OCI-LY1 (cell line): Measurements from ENCODE around the gene N4BP3.

Experiments
- H2AFZ ChIP-seq: fragments of 200-600 bp; sonication (generic), shearing (Covaris generic); 2 replicates; pipeline ENCODE4 v1.6.0; 2014; ENCODE audit warnings: antibody characterized with exemption, mild to moderate bottlenecking, low read length
- H3F3A ChIP-seq: fragments of 200-600 bp; sonication (generic), shearing (Covaris generic); 2 replicates; pipeline ENCODE4 v1.6.0; 2014; ENCODE audit warnings: mild to moderate bottlenecking, antibody characterized with exemption, low read length, moderate library complexity; ENCODE audit not compliant: insufficient read depth
- H3K27ac ChIP-seq: fragments of 200-600 bp; sonication (generic); 2 replicates; pipeline ENCODE4 v1.5.1; 2014; ENCODE audit warnings: low read length, mixed run types, mild to moderate bottlenecking, low read depth; ENCODE audit not compliant: poor library complexity, severe bottlenecking
- H3K27me3 ChIP-seq: fragments of 200-600 bp; sonication (generic); 2 replicates; pipeline ENCODE4 v1.6.0; 2014; ENCODE audit warnings: antibody characterized with exemption, mild to moderate bottlenecking, low read length, moderate library complexity; ENCODE audit not compliant: insufficient read depth
- H3K36me3 ChIP-seq: fragments of 200-600 bp; sonication (generic); 2 replicates; pipeline ENCODE4 v1.6.1; 2014; ENCODE audit warnings: mild to moderate bottlenecking, antibody characterized with exemption, low read length, moderate library complexity, mixed read lengths; ENCODE audit not compliant: insufficient read depth
- H3K4me1 ChIP-seq: fragments of 200-600 bp; sonication (generic); 2 replicates; pipeline ENCODE4 v1.5.1; 2014; ENCODE audit warnings: mild to moderate bottlenecking, low read length, moderate library complexity; ENCODE audit not compliant: insufficient read depth, severe bottlenecking
- H3K4me2 ChIP-seq: fragments of 200-600 bp; sonication (generic), shearing (Covaris generic); 2 replicates; pipeline ENCODE4 v1.6.1; 2014; ENCODE audit warnings: low read length
- H3K4me3 ChIP-seq: fragments of 200-600 bp; sonication (generic); 2 replicates; pipeline ENCODE4 v1.5.1; 2014; ENCODE audit warnings: low read length, low read depth, mild to moderate bottlenecking, mixed read lengths; ENCODE audit not compliant: poor library complexity, severe bottlenecking
- H3K79me2 ChIP-seq: fragments of 200-600 bp; shearing (Covaris generic); 2 replicates; pipeline ENCODE4 v1.6.1; 2016; ENCODE audit warnings: mixed run types, low read length, mixed read lengths; ENCODE audit not compliant: insufficient read depth
- H3K9ac ChIP-seq: fragments of 200-600 bp; sonication (generic), shearing (Covaris generic); 2 replicates; pipeline ENCODE4 v1.6.1; 2014; ENCODE audit warnings: mild to moderate bottlenecking, low read length, mixed read lengths
- H3K9me2 ChIP-seq: fragments of 200-600 bp; sonication (generic), shearing (Covaris generic); 2 replicates; pipeline ENCODE4 v1.6.1; 2014; ENCODE audit warnings: low read depth, mild to moderate bottlenecking, low read length, mixed read lengths
- H3K9me3 ChIP-seq: fragments of 200-600 bp; shearing (Covaris generic); 2 replicates; pipeline ENCODE4 v1.6.1; 2014; ENCODE audit warnings: low read length, mixed read lengths
- H4K20me1 ChIP-seq: fragments of 200-600 bp; sonication (generic), shearing (Covaris generic); 2 replicates; pipeline ENCODE4 v1.6.0; 2016; ENCODE audit warnings: mild to moderate bottlenecking, low read length; ENCODE audit not compliant: insufficient read depth
- CTCF ChIP-seq: fragments of 200-600 bp; sonication (generic), shearing (Covaris generic); IDR thresholded peaks from 2 replicates; pipeline ENCODE4 v1.5.1; 2017; ENCODE audit warnings: mild to moderate bottlenecking, antibody characterized with exemption, low read length, moderate library complexity, mixed read lengths
- EZH2 ChIP-seq: fragments of 200-600 bp; sonication (generic), shearing (Covaris generic); IDR thresholded peaks from 2 replicates; pipeline ENCODE4 v1.8.0; 2017; ENCODE audit warnings: borderline replicate concordance, mixed run types, mild to moderate bottlenecking, antibody characterized with exemption, low read length, moderate library complexity, mixed read lengths

N4BP3 gene

DNA sequence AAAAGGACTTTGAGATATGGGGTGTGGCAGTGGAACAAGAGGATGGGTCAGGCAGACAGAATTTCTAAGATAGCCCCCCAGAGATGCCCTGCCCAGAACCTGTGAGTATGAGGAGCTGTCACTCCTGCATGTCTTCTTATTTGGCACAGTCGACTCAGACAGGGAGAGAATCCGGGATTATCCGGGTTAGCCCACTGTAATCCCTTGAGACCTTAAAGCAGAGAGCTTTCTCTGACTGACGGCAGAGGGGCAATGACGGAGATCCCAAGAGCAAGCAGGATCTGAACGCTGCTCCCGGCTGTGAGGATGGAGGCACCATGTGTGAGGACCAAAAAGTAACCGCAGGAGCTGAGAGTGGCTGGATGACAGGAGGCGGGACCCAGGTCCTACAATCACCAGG is 49.1 kb downstream of the N4BP3 start:
- Histone ChIP-seq H3K9me3 (no peaks in the 10 kb centered on the region), H3K4me2 (no peak overlapping the region), H3F3A (no peaks in the 10 kb centered on the region), H3K36me3 (no peaks in the 10 kb centered on the region), H4K20me1 (no peaks in the 10 kb centered on the region), H3K79me2 (no peaks in the 10 kb centered on the region), H3K9ac (no peak overlapping the region), H2AFZ (no peak overlapping the region), H3K9me2 (no peaks in the 10 kb centered on the region), H3K4me3 (no peak overlapping the region), H3K27ac (no peak overlapping the region), H3K4me1 (peaks cover 5% of the 10 kb centered on the region), H3K27me3 (no peaks in the 10 kb centered on the region)
- TF ChIP-seq EZH2, result no peak
- no peak for TF ChIP-seq CTCF

- Histone ChIP-seq H3K36me3 (no peaks in the 10 kb centered on the region), H3K27me3 (no peaks in the 10 kb centered on the region), H3K9me2 (no peaks in the 10 kb centered on the region), H3K79me2 (no peaks in the 10 kb centered on the region), H3K4me1 (peaks cover 5% of the 10 kb centered on the region), H2AFZ (no peak overlapping the region), H3K4me3 (no peak overlapping the region), H3K4me2 (peak overlapping the region; percentile 41; the same call in 1 of the 2 replicates), H3K9me3 (no peaks in the 10 kb centered on the region), H3F3A (no peaks in the 10 kb centered on the region), H3K9ac (no peak overlapping the region), H3K27ac (no peak overlapping the region), H4K20me1 (no peaks in the 10 kb centered on the region)
- TF ChIP-seq EZH2 (no peak), CTCF (peak; percentile 98)
Observed at GRCh38 chr5:178163772-178164735, 50.7 kb downstream of the N4BP3 start.

- Histone ChIP-seq H3K79me2 (no peaks in the 10 kb centered on the region), H3K9me2 (no peaks in the 10 kb centered on the region), H3K4me3 (no peak overlapping the region), H3K9me3 (no peaks in the 10 kb centered on the region), H3K27ac (no peak overlapping the region), H3K36me3 (no peaks in the 10 kb centered on the region), H3F3A (no peaks in the 10 kb centered on the region), H3K9ac (no peak overlapping the region), H3K27me3 (no peaks in the 10 kb centered on the region), H4K20me1 (no peaks in the 10 kb centered on the region), H3K4me2 (no peak overlapping the region), H2AFZ (no peak overlapping the region), H3K4me1 (peaks cover 5% of the 10 kb centered on the region)
- TF ChIP-seq CTCF (no peak), EZH2 (no peak)
Observed at GRCh38 chr5:178165581-178165980, 52.2 kb downstream of the N4BP3 start.
